RWPE2 (cell line): Measurements from ENCODE around the gene BIN1.
A peak's percentile ranks its signal among the peaks of the same experiment; 100 is the strongest.

Experiments used
- ATAC-seq: fragments of 200-7000 bp; cut with Tn5 transposase; 3 replicates; pipeline ENCODE4 v1.9.1; 2021; ENCODE audit warnings: low read depth
- DNase-seq: peaks from one replicate; pipeline ENCODE4 v3.0.0-alpha.2; 2020; ENCODE audit warnings: low spot score
- H3K27ac ChIP-seq: fragments of 450-650 bp; 2 replicates; pipeline ENCODE4 v1.5.1; 2017; ENCODE audit warnings: mild to moderate bottlenecking; ENCODE audit not compliant: poor library complexity, severe bottlenecking
- H3K27me3 ChIP-seq: fragments of 250-450 bp; sonication (Bioruptor Pico); 2 replicates; pipeline ENCODE4 v1.5.1; 2021; ENCODE audit warnings: mild to moderate bottlenecking, moderate library complexity; ENCODE audit not compliant: insufficient read depth, poor library complexity, severe bottlenecking
- H3K36me3 ChIP-seq: fragments of 250-450 bp; sonication (Bioruptor Pico); 2 replicates; pipeline ENCODE4 v1.5.1; 2020; ENCODE audit warnings: low read depth, mild to moderate bottlenecking, moderate library complexity
- H3K4me1 ChIP-seq: fragments of 250-450 bp; sonication (Bioruptor Pico); 2 replicates; pipeline ENCODE4 v1.5.1; 2021; ENCODE audit warnings: mild to moderate bottlenecking, moderate library complexity; ENCODE audit not compliant: insufficient read depth, poor library complexity, severe bottlenecking
- H3K4me3 ChIP-seq: fragments of 250-450 bp; sonication (Bioruptor Pico); 2 replicates; pipeline ENCODE4 v1.5.1; 2021; ENCODE audit warnings: mild to moderate bottlenecking, moderate library complexity; ENCODE audit not compliant: severe bottlenecking
- H3K9me3 ChIP-seq: fragments of 250-450 bp; sonication (Bioruptor Pico); 2 replicates; pipeline ENCODE4 v1.5.1; 2021; ENCODE audit warnings: mild to moderate bottlenecking, moderate library complexity; ENCODE audit not compliant: severe bottlenecking
- CTCF ChIP-seq: fragments of 450-650 bp; IDR thresholded peaks from one replicate; pipeline ENCODE4 v1.5.1; 2017; ENCODE audit warnings: mild to moderate bottlenecking, moderate library complexity; ENCODE audit not compliant: poor library complexity, severe bottlenecking

Gene BIN1

GRCh38 chr2:127134235-127134634 lies 27.3 kb upstream of the BIN1 start:
- no peaks in the 10 kb centered on the region for H3K27me3 ChIP-seq
- H3K36me3 ChIP-seq = no peaks in the 10 kb centered on the region
- ATAC-seq (no peak), DNase-seq (no peak)
- H3K4me3 ChIP-seq = no peak overlapping the region
- H3K9me3 ChIP-seq = no peaks in the 10 kb centered on the region
- H3K27ac ChIP-seq = no peak overlapping the region
- TF ChIP-seq CTCF = no peak
- no peaks in the 10 kb centered on the region for H3K4me1 ChIP-seq

GRCh38 chr2:127133793-127134192 lies 26.8 kb upstream of the BIN1 start:
- ATAC-seq (no peak), DNase-seq (no peak)
- H3K36me3 ChIP-seq = no peaks in the 10 kb centered on the region
- no peaks in the 10 kb centered on the region for H3K27me3 ChIP-seq
- H3K27ac ChIP-seq = no peak overlapping the region
- H3K4me3 ChIP-seq = no peak overlapping the region
- no peak for TF ChIP-seq CTCF
- H3K4me1 ChIP-seq = peaks cover 2% of the 10 kb centered on the region
- H3K9me3 ChIP-seq = no peaks in the 10 kb centered on the region

- Histone ChIP-seq H3K4me1 (peaks cover 8% of the 10 kb centered on the region), H3K27me3 (no peaks in the 10 kb centered on the region), H3K27ac (no peak overlapping the region), H3K4me3 (no peak overlapping the region), H3K9me3 (no peaks in the 10 kb centered on the region), H3K36me3 (no peaks in the 10 kb centered on the region)
- ATAC-seq (no peak), DNase-seq (no peak)
- TF ChIP-seq CTCF = no peak
These were observed 23.5 kb upstream of the BIN1 start for GRCh38 chr2:127130421-127130820.

GRCh38 chr2:127129937-127130336 lies 23.0 kb upstream of the BIN1 start:
- TF ChIP-seq CTCF = no peak
- no peaks in the 10 kb centered on the region for H3K27me3 ChIP-seq
- ATAC-seq = no peak
- no peak for DNase-seq
- H3K9me3 ChIP-seq = no peaks in the 10 kb centered on the region
- peaks cover 8% of the 10 kb centered on the region for H3K4me1 ChIP-seq
- no peak overlapping the region for H3K27ac ChIP-seq
- H3K36me3 ChIP-seq = no peaks in the 10 kb centered on the region
- no peak overlapping the region for H3K4me3 ChIP-seq

GRCh38 chr2:127128445-127128904 lies 21.5 kb upstream of the BIN1 start:
- DNase-seq (no peak), ATAC-seq (peak; percentile 85)
- H3K4me3 ChIP-seq = no peak overlapping the region
- TF ChIP-seq CTCF = no peak
- H3K4me1 ChIP-seq = peaks cover 8% of the 10 kb centered on the region
- H3K27me3 ChIP-seq = no peaks in the 10 kb centered on the region
- no peaks in the 10 kb centered on the region for H3K9me3 ChIP-seq
- no peak overlapping the region for H3K27ac ChIP-seq
- H3K36me3 ChIP-seq = no peaks in the 10 kb centered on the region
